OCI-LY3 (cell line): Measurements from ENCODE around the gene FCGR3B.
"Not testable (repeated sequence)": the region's sequence is repeated elsewhere in the genome, so short reads cannot be mapped to it uniquely, and the experiment has no call there.

Source experiments
- CTCF ChIP-seq: fragments of 200-600, 300-600 bp; sonication (generic); IDR thresholded peaks from 2 replicates; pipeline ENCODE4 v1.5.1; 2014; ENCODE audit warnings: antibody characterized with exemption, low read length, low read depth
- EZH2phosphoT487 ChIP-seq: fragments of 200-600 bp; shearing (Covaris generic); IDR thresholded peaks from 2 replicates; pipeline ENCODE4 v1.6.1; 2018; ENCODE audit warnings: antibody characterized with exemption, mixed run types, low read depth

GRCh38 chr1:161595583-161595982, 35.4 kb downstream of the FCGR3B start:
- not testable (repeated sequence) for TF ChIP-seq CTCF, EZH2phosphoT487
